Heart right ventricle (tissue), 16 donors: Measurements from ENCODE around the gene ZNF333. TPM values are rescaled to one million over a fixed set of nuclear protein-coding genes. Genes with fewer than 3 reads are reported as not detected.

Source experiments
- ATAC-seq, 8 donors: fragments of 200-7000 bp; cut with Tn5 transposase; one replicate each; pipeline ENCODE4 v1.9.1; 2020; ENCODE audit warnings: mild to moderate bottlenecking in 8 of 8, moderate library complexity in 8 of 8, moderate number of reproducible peaks in 1 of 8
- DNase-seq, 2 donors: peaks; one replicate each; pipeline ENCODE4 v3.0.0-alpha.2; 2020
- H3K27ac ChIP-seq, 10 donors: fragments of 200-600 bp; sonication (generic) in 2 of 10; one replicate each; pipeline versions ENCODE4 v1.5.0 to v1.8.0; 2020 to 2022; ENCODE audit warnings: mild to moderate bottlenecking in 3 of 10
- H3K27me3 ChIP-seq, 7 donors: fragments of 200-600 bp; one replicate each; pipeline ENCODE4 v1.8.0; 2021 to 2022; ENCODE audit warnings: mild to moderate bottlenecking in 2 of 7
- H3K36me3 ChIP-seq, 9 donors: fragments of 200-600 bp; sonication (generic) in 1 of 9; one replicate each; pipeline versions ENCODE4 v1.5.0 to v1.8.0; 2020 to 2022; ENCODE audit warnings: mild to moderate bottlenecking in 2 of 9
- H3K4me1 ChIP-seq, 9 donors: fragments of 200-600 bp; sonication (generic) in 1 of 9; one replicate each; pipeline versions ENCODE4 v1.5.0 to v1.8.0; 2020 to 2022; ENCODE audit warnings: mild to moderate bottlenecking in 4 of 9
- H3K4me3 ChIP-seq, 10 donors: fragments of 200-600 bp; sonication (generic) in 2 of 10; one replicate each; pipeline versions ENCODE4 v1.5.0 to v1.8.0; 2020 to 2022; ENCODE audit warnings: mild to moderate bottlenecking in 7 of 10, moderate library complexity in 2 of 10
- H3K9me3 ChIP-seq, 11 donors: fragments of 200-600 bp in 10 of 11; sonication (generic) in 2 of 11; one replicate each; pipeline versions ENCODE4 v1.5.0 to v1.8.0; 2013 to 2022; ENCODE audit warnings: mild to moderate bottlenecking in 2 of 11, control low read depth in 1 of 11, moderate library complexity in 1 of 11
- WGBS, 2 donors: extraction: QIAGEN DNeasy Blood & Tissue Kit; methylation state at CpG; one replicate each; pipeline ENCODE4 v1.1.7; 2013; ENCODE audit warnings: inconsistent platforms in 1 of 2; 5-methylcytosine and 5-hydroxymethylcytosine counted together
- intact Hi-C, 10 donors: fragments of 100-400 bp; cut with DNase I; formaldehyde crosslinking; loops; one replicate each; pipeline versions ENCODE4 v1.11.1 to v1.14.2; 2022
- polyA plus RNA-seq, 2 donors: library from polyadenylated mRNA; stranded (reverse); fragments of 200-250 nt; gene quantifications; one replicate each; pipeline ENCODE4 v1.2.3, GENCODE V29; 2013
- total RNA-seq, 10 donors: library from RNA; stranded (reverse); fragmentation: NEBNext Ultra II Directional in 3 of 10; extraction: Animal tissue kit (Norgen Biotek cat#: 25700) in 3 of 10; gene quantifications; one replicate each; pipeline versions ENCODE4 v1.2.1 to v1.2.4, GENCODE V29; 2021 to 2023
- TF ChIP-seq, protein P1 (sequence below), 9 donors: fragments of 200-600 bp; sonication (generic) in 2 of 9; IDR thresholded peaks; one replicate each; pipeline versions ENCODE4 v1.5.0 to v1.8.0; 2021 to 2022; ENCODE audit warnings: antibody characterized with exemption in 9 of 9, mild to moderate bottlenecking in 5 of 9, moderate library complexity in 1 of 9
- donor health status: Arrhythmogenic right ventricular cardiomyopathy.
- donor health status: ischemic (EF 13 %, LVEDD 7.1; RV severe dilation, severe dysfunction).
- donor health status: healthy with polysubstance abuse.
- donor health status: DM: no; HTN: yes; CAD: no.
- donor health status: DM: no; HTN: no; CAD: no.
- donor health status: ischemic (EF 25% LVEDD 6.9; RV normal size, moderate dysfunction).
- donor health status: ischemic (EF 25% LVEDD 5.7; RV mildly dilated, moderate dysfunction).
- donor health status: healthy.
- donor health status: DM: yes; HTN: yes; CAD: no.
- donor health status: Ischemic cardiomyopathy.
- donor health status: ischemic (EF 35%, LVEDD 5.7; RV mildly dilated, moderate dysfunction).
- donor health status: nonischemic (EF 11% LVEDD 7.7; RV severe dilation, severe dysfunction).
- donor health status: DM: yes; HTN: yes; CAD: no.
- donor health status: PGD.
- donor health status: ischemic (EF 29% LVEDD 5.4; RV normal size, mild dysfunction).
- donor health status: nonischemic (EF 23%, LVEDD 6.1; RV moderate dilation, normal function).

Gene ZNF333
- total and polyA plus RNA-seq, 12 donors: 4.2 to 12.8 (median 8.5) TPM

DNA sequence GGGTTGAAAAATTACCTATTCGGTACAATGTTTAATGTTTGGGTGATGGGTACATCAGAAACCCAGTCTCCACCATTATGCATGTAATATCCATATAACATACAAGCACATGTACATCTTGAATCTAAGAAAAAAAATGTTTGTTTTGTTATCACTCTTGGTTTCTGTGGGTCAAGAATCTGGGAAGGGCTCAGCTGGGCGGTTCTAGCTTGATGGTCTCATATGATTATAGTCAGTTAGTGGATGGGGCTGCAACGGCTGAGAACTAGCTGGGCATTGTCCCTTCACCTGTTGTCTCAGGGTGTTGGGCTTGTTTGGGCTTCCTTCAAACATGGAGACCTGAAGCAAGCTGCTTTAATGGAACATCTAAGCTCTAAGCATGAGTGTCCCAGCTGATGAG lies 19.9 kb upstream of the ZNF333 start:
- TF ChIP-seq, protein P1, sequence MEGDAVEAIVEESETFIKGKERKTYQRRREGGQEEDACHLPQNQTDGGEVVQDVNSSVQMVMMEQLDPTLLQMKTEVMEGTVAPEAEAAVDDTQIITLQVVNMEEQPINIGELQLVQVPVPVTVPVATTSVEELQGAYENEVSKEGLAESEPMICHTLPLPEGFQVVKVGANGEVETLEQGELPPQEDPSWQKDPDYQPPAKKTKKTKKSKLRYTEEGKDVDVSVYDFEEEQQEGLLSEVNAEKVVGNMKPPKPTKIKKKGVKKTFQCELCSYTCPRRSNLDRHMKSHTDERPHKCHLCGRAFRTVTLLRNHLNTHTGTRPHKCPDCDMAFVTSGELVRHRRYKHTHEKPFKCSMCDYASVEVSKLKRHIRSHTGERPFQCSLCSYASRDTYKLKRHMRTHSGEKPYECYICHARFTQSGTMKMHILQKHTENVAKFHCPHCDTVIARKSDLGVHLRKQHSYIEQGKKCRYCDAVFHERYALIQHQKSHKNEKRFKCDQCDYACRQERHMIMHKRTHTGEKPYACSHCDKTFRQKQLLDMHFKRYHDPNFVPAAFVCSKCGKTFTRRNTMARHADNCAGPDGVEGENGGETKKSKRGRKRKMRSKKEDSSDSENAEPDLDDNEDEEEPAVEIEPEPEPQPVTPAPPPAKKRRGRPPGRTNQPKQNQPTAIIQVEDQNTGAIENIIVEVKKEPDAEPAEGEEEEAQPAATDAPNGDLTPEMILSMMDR (IDR thresholded peaks at IDR 0.05): no peak
- peaks cover 0 to 25% (median 0%) of the 10 kb centered on the region in 9 donors for H3K4me1 ChIP-seq
- H3K27ac ChIP-seq: no peak overlapping the region
- no peaks in the 10 kb centered on the region for H3K36me3 ChIP-seq
- 69 to 77% methylated on average over 3 of the region's 3 CpGs for WGBS, 2 donors
- intact Hi-C loops: no loop called here
- H3K27me3 ChIP-seq: peaks cover 0 to 38% (median 19%) of the 10 kb centered on the region in 7 donors
- ATAC-seq: no peak
- H3K9me3 ChIP-seq: peaks cover 0 to 17% (median 2%) of the 10 kb centered on the region in 11 donors
- no peak overlapping the region for H3K4me3 ChIP-seq
- no peak for DNase-seq

DNA sequence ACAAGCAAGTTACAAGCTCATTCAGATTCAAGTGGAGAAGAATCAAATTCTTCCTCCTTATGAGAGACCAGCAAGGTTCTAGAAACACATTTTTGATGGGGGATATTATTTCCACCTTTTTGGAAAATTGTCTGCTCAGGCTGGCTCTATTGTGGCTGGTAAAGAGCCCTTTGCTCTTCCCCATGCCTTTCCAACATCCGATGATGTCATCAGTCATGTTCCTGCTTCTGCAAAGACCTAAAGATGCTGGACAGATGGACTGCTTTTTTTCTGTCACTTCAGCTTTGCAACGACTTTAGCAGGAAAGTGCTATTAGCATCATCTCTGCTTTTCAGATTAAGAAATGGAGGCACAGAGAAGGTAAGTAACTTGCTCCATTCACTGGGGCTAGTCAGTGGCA lies 19.4 kb upstream of the ZNF333 start:
- Histone ChIP-seq H3K4me3 (no peak overlapping the region), H3K27me3 (peaks cover 0 to 42% (median 21%) of the 10 kb centered on the region in 7 donors), H3K4me1 (peaks cover 0 to 30% (median 0%) of the 10 kb centered on the region in 9 donors), H3K9me3 (peaks cover 0 to 17% (median 2%) of the 10 kb centered on the region in 11 donors), H3K36me3 (no peaks in the 10 kb centered on the region), H3K27ac (no peak overlapping the region)
- ATAC-seq (no peak), DNase-seq (no peak)
- intact Hi-C loops: no loop called here
- TF ChIP-seq, protein P1 (IDR thresholded peaks at IDR 0.05): no peak
- WGBS, 2 donors: 65 to 66% methylated on average over 2 of the region's 2 CpGs

DNA sequence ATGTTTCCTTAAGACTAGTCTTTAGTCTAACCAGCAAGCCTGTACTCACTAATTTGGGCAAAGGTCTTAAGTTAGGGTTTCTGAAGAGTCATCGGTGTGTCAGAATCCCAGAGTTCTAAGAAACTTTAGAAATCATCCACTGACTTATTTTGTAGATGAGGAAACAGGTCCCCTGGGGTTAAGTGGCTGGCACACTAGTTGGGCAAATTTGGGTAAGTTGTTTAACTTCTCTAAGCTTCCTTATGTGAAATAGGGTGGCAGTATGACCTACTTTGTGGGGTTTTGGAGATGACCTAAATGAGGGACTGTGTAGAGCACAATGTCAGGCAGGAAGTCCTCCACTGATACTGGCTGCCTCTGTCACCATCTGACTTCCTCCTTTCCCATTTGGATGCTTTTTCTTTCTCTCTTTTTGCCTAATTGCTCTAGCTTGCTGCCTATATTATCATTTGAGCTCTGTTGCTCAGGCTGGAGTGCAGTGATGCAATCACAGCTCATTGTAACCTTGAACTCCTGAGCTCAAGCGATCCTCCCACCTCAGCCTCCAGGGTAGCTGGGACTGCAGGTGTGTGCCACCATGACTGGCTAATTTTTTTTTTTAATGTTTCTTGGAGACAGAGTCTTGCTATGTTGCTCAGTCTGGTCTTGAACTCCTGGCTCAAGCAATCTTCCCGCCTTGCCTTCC lies 17.5 kb upstream of the ZNF333 start:
- Histone ChIP-seq H3K36me3 (no peaks in the 10 kb centered on the region), H3K9me3 (peaks cover 0 to 17% (median 2%) of the 10 kb centered on the region in 11 donors), H3K4me3 (peak overlapping the region in 1 of 10 donors; percentile 35), H3K27ac (peak overlapping the region in 1 of 10 donors; percentile 78), H3K4me1 (peaks cover 0 to 34% (median 0%) of the 10 kb centered on the region in 9 donors), H3K27me3 (peaks cover 0 to 51% (median 21%) of the 10 kb centered on the region in 7 donors)
- DNase-seq: no peak
- intact Hi-C loops: no loop called here
- TF ChIP-seq, protein P1 (IDR thresholded peaks at IDR 0.05): no peak
- ATAC-seq: peak in 1 of 8 donors; percentile 41
- 81 to 82% methylated on average over 3 of the region's 3 CpGs for WGBS, 2 donors

DNA sequence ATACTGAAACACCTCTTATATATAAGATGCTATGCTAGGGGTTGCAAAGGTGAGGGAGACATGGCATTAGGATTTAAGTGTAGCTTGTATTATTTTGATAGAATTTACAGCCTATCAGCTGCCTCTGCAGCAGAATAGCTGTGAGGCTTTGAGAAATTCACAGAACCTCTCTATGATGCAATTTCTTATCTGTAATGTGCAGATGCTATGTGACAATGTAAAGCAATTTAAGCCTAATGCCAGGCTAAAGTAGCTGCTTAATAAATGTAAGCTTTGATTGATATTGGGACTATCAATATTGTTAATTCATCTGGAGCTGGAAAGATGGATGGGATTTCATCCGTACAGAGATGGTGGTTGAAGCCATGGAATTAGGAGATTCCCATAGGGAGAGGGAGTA lies 16.8 kb upstream of the ZNF333 start:
- intact Hi-C loops: no loop called here
- TF ChIP-seq, protein P1 (IDR thresholded peaks at IDR 0.05): no peak
- Histone ChIP-seq H3K4me3 (peak overlapping the region in 1 of 10 donors; percentile 35), H3K4me1 (peaks cover 0 to 34% (median 0%) of the 10 kb centered on the region in 9 donors), H3K27ac (peak overlapping the region in 1 of 10 donors; percentile 80), H3K36me3 (no peaks in the 10 kb centered on the region), H3K9me3 (peaks cover 0 to 17% (median 2%) of the 10 kb centered on the region in 11 donors), H3K27me3 (peaks cover 0 to 51% (median 21%) of the 10 kb centered on the region in 7 donors)
- DNase-seq (no peak), ATAC-seq (no peak)
- WGBS, 2 donors: 63 to 74% methylated on average over 1 of the region's 1 CpG
